H9 (cell line): Measurements from ENCODE around the gene FAT3. TPM values are rescaled to one million over a fixed set of nuclear protein-coding genes. Genes with fewer than 3 reads are reported as not detected.

Experiments
- DNase-seq: peaks from one replicate; pipeline ENCODE4 v3.0.0-alpha.2; 2017
- H2AFZ ChIP-seq: one replicate; pipeline ENCODE4 v1.6.1; 2013; ENCODE audit warnings: mild to moderate bottlenecking, low read length, control low read depth, moderate library complexity
- H2AK5ac ChIP-seq: 2 replicates; pipeline ENCODE4 v1.6.1; 2013; ENCODE audit warnings: low read length, control low read depth, mixed read lengths; ENCODE audit not compliant: insufficient read length
- H2BK120ac ChIP-seq: one replicate; pipeline ENCODE4 v1.6.1; 2013; ENCODE audit warnings: low read depth, mild to moderate bottlenecking, low read length, control low read depth, inconsistent platforms; ENCODE audit not compliant: poor library complexity, severe bottlenecking
- H2BK12ac ChIP-seq: 2 replicates; pipeline ENCODE4 v1.6.1; 2013; ENCODE audit warnings: low read length, control low read depth, mixed read lengths, low read depth; ENCODE audit not compliant: insufficient read length
- H2BK15ac ChIP-seq: 2 replicates; pipeline ENCODE4 v1.6.1; 2013; ENCODE audit warnings: low read depth, low read length, control low read depth
- H2BK20ac ChIP-seq: one replicate; pipeline ENCODE4 v1.6.1; 2013; ENCODE audit warnings: low read depth, mild to moderate bottlenecking, low read length, control low read depth, inconsistent platforms; ENCODE audit not compliant: poor library complexity, severe bottlenecking
- H2BK5ac ChIP-seq: 2 replicates; pipeline ENCODE4 v1.6.1; 2013; ENCODE audit warnings: low read length, control low read depth, mixed read lengths; ENCODE audit not compliant: insufficient read length
- H3K14ac ChIP-seq: 2 replicates; pipeline ENCODE4 v1.6.1; 2013; ENCODE audit warnings: low read length, control low read depth; ENCODE audit not compliant: insufficient read depth
- H3K18ac ChIP-seq: 2 replicates; pipeline ENCODE4 v1.6.1; 2013; ENCODE audit warnings: low read depth, mild to moderate bottlenecking, mixed read lengths, low read length, control low read depth; ENCODE audit not compliant: insufficient read length
- H3K23ac ChIP-seq: 2 replicates; pipeline ENCODE4 v1.6.1; 2013; ENCODE audit warnings: low read length, control low read depth, mixed read lengths, low read depth; ENCODE audit not compliant: insufficient read length
- H3K23me2 ChIP-seq: 2 replicates; pipeline ENCODE4 v1.6.1; 2013; ENCODE audit warnings: low read depth, mild to moderate bottlenecking, mixed read lengths, low read length, control low read depth; ENCODE audit not compliant: insufficient read length, poor library complexity, severe bottlenecking
- H3K27ac ChIP-seq: 2 replicates; pipeline ENCODE4 v1.5.1; 2013; ENCODE audit warnings: low read length, control low read depth, mixed read lengths, low read depth; ENCODE audit not compliant: insufficient read length
- H3K27me3 ChIP-seq: 2 replicates; pipeline ENCODE4 v1.6.1; 2013; ENCODE audit warnings: low read length, control low read depth, inconsistent platforms; ENCODE audit not compliant: insufficient read depth
- H3K4ac ChIP-seq: 2 replicates; pipeline ENCODE4 v1.6.1; 2013; ENCODE audit warnings: low read depth, mild to moderate bottlenecking, control low read depth, inconsistent platforms, low read length, moderate library complexity
- H3K4me1 ChIP-seq: 2 replicates; pipeline ENCODE4 v1.6.1; 2013; ENCODE audit warnings: low read length, control low read depth, inconsistent platforms; ENCODE audit not compliant: insufficient read depth
- H3K4me2 ChIP-seq: 2 replicates; pipeline ENCODE4 v1.6.1; 2013; ENCODE audit warnings: low read length, control low read depth, mixed read lengths; ENCODE audit not compliant: insufficient read length, insufficient read depth
- H3K56ac ChIP-seq: 2 replicates; pipeline ENCODE4 v1.6.1; 2013; ENCODE audit warnings: low read depth, mild to moderate bottlenecking, mixed read lengths, low read length, control low read depth; ENCODE audit not compliant: insufficient read length
- H3K79me1 ChIP-seq: 2 replicates; pipeline ENCODE4 v1.6.1; 2013; ENCODE audit warnings: low read depth, mild to moderate bottlenecking, moderate library complexity, low read length, control low read depth, inconsistent platforms; ENCODE audit not compliant: insufficient read depth, poor library complexity, severe bottlenecking
- H3K79me2 ChIP-seq: 2 replicates; pipeline ENCODE4 v1.6.1; 2013; ENCODE audit warnings: low read length, control low read depth, inconsistent platforms; ENCODE audit not compliant: insufficient read depth
- H3K9ac ChIP-seq: 2 replicates; pipeline ENCODE4 v1.6.1; 2013; ENCODE audit warnings: low read length, control low read depth, mixed read lengths; ENCODE audit not compliant: insufficient read length; ENCODE audit errors: extremely low read depth
- H3K9me3 ChIP-seq: one replicate; pipeline ENCODE4 v1.6.1; 2013; ENCODE audit warnings: low read depth, low read length, inconsistent platforms; ENCODE audit not compliant: control insufficient read depth
- H3T11ph ChIP-seq: one replicate; pipeline ENCODE4 v1.6.1; 2013; ENCODE audit warnings: mild to moderate bottlenecking, low read length, control low read depth, inconsistent platforms
- H4K20me1 ChIP-seq: one replicate; pipeline ENCODE4 v1.6.1; 2013; ENCODE audit not compliant: control insufficient read depth, insufficient read length, insufficient read depth
- H4K5ac ChIP-seq: 2 replicates; pipeline ENCODE4 v1.6.1; 2013; ENCODE audit warnings: low read depth, mild to moderate bottlenecking, mixed read lengths, low read length, control low read depth; ENCODE audit not compliant: insufficient read length
- H4K8ac ChIP-seq: replicated peaks from 2 replicates; pipeline ENCODE4 v1.6.1; 2013; ENCODE audit warnings: low read length, control low read depth, mixed read lengths, low read depth; ENCODE audit not compliant: insufficient read length
- H4K91ac ChIP-seq: 2 replicates; pipeline ENCODE4 v1.6.1; 2013; ENCODE audit warnings: low read depth, mild to moderate bottlenecking, moderate library complexity, mixed read lengths, low read length, control low read depth; ENCODE audit not compliant: insufficient read length
- H3K27ac Mint-ChIP-seq, 3 experiments: 2 replicates in 2 of 3; 3 replicates in 1 of 3; pipeline ENCODE4 v1.8.0; 2020 to 2021; ENCODE audit warnings: mixed read lengths in 3 of 3, mild to moderate bottlenecking in 1 of 3, moderate library complexity in 1 of 3
- H3K27me3 Mint-ChIP-seq: 2 replicates; pipeline ENCODE4 v1.8.0; 2021; ENCODE audit warnings: low read depth, mild to moderate bottlenecking, moderate library complexity, mixed read lengths
- H3K36me3 Mint-ChIP-seq, 3 experiments: 2 replicates in 2 of 3; 3 replicates in 1 of 3; pipeline ENCODE4 v1.8.0; 2020 to 2021; ENCODE audit warnings: low read depth in 3 of 3, mixed read lengths in 3 of 3; ENCODE audit not compliant: insufficient read depth in 1 of 3
- H3K4me1 Mint-ChIP-seq, 2 experiments: 2 replicates each; pipeline ENCODE4 v1.8.0; 2020; ENCODE audit warnings: mixed read lengths in 2 of 2
- H3K4me3 Mint-ChIP-seq, 2 experiments: 2 replicates in 1 of 2; 3 replicates in 1 of 2; pipeline ENCODE4 v1.8.0; 2020 to 2021; ENCODE audit warnings: mild to moderate bottlenecking in 2 of 2, mixed read lengths in 2 of 2, moderate library complexity in 1 of 2
- H3K9me3 Mint-ChIP-seq, 2 experiments: 2 replicates in 1 of 2; 3 replicates in 1 of 2; pipeline ENCODE4 v1.8.0; 2020; ENCODE audit warnings: mild to moderate bottlenecking in 2 of 2, mixed read lengths in 2 of 2, moderate library complexity in 1 of 2
- CTCF ChIP-seq: fragments of 200-600 bp; sonication (generic); conservative IDR thresholded peaks from 3 replicates; pipeline ENCODE4 v1.8.0; 2021; ENCODE audit warnings: antibody characterized with exemption, mild to moderate bottlenecking
- WGBS: extraction: QIAGEN DNeasy Blood & Tissue Kit; methylation state at CpG from one replicate; pipeline ENCODE4 v1.1.7; 2013; ENCODE audit warnings: missing lambda C conversion rate, low lambda C conversion rate, mixed read lengths; ENCODE audit not compliant: insufficient read length; ENCODE audit errors: extremely low coverage; 5-methylcytosine and 5-hydroxymethylcytosine counted together
- total RNA-seq: library from RNA; stranded (reverse); gene quantifications from 2 replicates; pipeline ENCODE4 v1.2.1, GENCODE V29; 2021

Gene FAT3
- total RNA-seq, 1 experiment from 2014 or later, result 19.1 TPM

DNA sequence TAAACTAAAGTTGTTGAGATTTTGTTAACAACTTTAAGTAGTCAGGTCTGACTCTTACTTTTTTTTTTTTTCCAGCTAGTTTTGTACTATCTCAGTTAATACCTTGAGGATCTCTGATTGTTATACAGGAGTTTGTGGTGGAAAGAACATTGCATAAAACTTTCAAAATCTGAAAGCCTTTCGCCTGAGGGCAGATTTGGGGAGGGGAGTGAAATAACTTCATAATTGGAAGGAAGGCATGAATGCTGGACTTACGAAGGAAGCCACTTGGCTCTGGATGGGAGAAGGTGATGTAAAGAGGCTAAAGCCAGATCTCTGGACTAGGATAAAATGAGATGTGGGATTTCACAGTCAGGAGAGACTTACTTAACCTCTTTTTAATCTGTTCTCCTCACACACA is 18.2 kb upstream of the FAT3 start:
- Histone ChIP-seq H3K9me3 (no peaks in the 10 kb centered on the region), H3K14ac (no peak overlapping the region), H3K27ac (no peak overlapping the region), H3K4me2 (no peak overlapping the region), H3K4me1 (no peaks in the 10 kb centered on the region; the same call in 1 of the 2 replicates), H2BK12ac (no peak overlapping the region), H3K23me2 (no peaks in the 10 kb centered on the region), H4K91ac (no peak overlapping the region), H2AK5ac (no peak overlapping the region), H3K4ac (no peak overlapping the region), H2BK5ac (no peak overlapping the region), H3K9ac (no peak overlapping the region), H3K79me2 (no peaks in the 10 kb centered on the region), H4K20me1 (no peaks in the 10 kb centered on the region), H3K27me3 (no peaks in the 10 kb centered on the region), H2BK120ac (no peak overlapping the region), H3K79me1 (no peaks in the 10 kb centered on the region), H4K5ac (no peak overlapping the region), H2AFZ (no peak overlapping the region), H3K18ac (no peak overlapping the region), H2BK15ac (no peak overlapping the region), H2BK20ac (no peak overlapping the region), H3T11ph (no peak overlapping the region), H3K23ac (no peak overlapping the region), H3K56ac (no peak overlapping the region), H4K8ac (no peak overlapping the region)
- H3K27ac Mint-ChIP-seq, result no peak overlapping the region
- peaks cover 10 to 15% of the 10 kb centered on the region in 2 experiments for H3K4me1 Mint-ChIP-seq
- no peaks in the 10 kb centered on the region for H3K27me3 Mint-ChIP-seq
- H3K36me3 Mint-ChIP-seq, result no peaks in the 10 kb centered on the region
- TF ChIP-seq CTCF, result no peak
- no peak overlapping the region for H3K4me3 Mint-ChIP-seq
- H3K9me3 Mint-ChIP-seq, result no peaks in the 10 kb centered on the region; a peak in 1 of 5 replicates
- DNase-seq, result no peak
- no CpG with 5 or more reads among the region's 2 CpGs for WGBS
